Esophagus muscularis mucosa (tissue), 4 donors: Measurements from ENCODE around the gene STX8. TPM values are rescaled to one million over a fixed set of nuclear protein-coding genes. Genes with fewer than 3 reads are reported as not detected.

ENCODE experiments used
- DNase-seq: peaks from one replicate; pipeline ENCODE4 v3.0.0-alpha.2; 2017; ENCODE audit errors: extremely low spot score
- H3K27ac ChIP-seq, 4 donors: fragments of 200-600 bp; sonication (generic); replicated peaks in 1 of 4; 1 replicate in 3 of 4; 2 replicates in 1 of 4; pipeline ENCODE4 v1.5.1; 2016 to 2019; ENCODE audit warnings: mild to moderate bottlenecking in 1 of 4
- H3K27me3 ChIP-seq, 4 donors: fragments of 200-600 bp; sonication (generic); one replicate each; pipeline versions ENCODE4 v1.5.1 to v1.6.0; 2016 to 2019
- H3K36me3 ChIP-seq, 4 donors: fragments of 200-600 bp; sonication (generic); one replicate each; pipeline ENCODE4 v1.5.1; 2016 to 2019
- H3K4me1 ChIP-seq, 4 donors: fragments of 200-600 bp; sonication (generic); one replicate each; pipeline ENCODE4 v1.5.1; 2016 to 2019
- H3K4me3 ChIP-seq, 4 donors: fragments of 200-600 bp; sonication (generic); 1 replicate in 2 of 4; 2 replicates in 2 of 4; pipeline ENCODE4 v1.5.1; 2016 to 2019; ENCODE audit warnings: mild to moderate bottlenecking in 4 of 4, moderate library complexity in 1 of 4
- H3K9me3 ChIP-seq, 4 donors: fragments of 200-600 bp; sonication (generic); 1 replicate in 3 of 4; 2 replicates in 1 of 4; pipeline ENCODE4 v1.5.1; 2016 to 2019
- CTCF ChIP-seq, 3 experiments: fragments of 200-600 bp in 2 of 3; fragments of 450-650 bp in 1 of 3; sonication (generic) in 2 of 3; IDR thresholded peaks; one replicate each; pipeline ENCODE4 v1.5.1; 2017 to 2019; ENCODE audit warnings: antibody characterized with exemption in 3 of 3, mild to moderate bottlenecking in 2 of 3, moderate library complexity in 1 of 3
- EP300 ChIP-seq: sonication (generic); formaldehyde crosslinking; IDR thresholded peaks from one replicate; pipeline ENCODE4 v1.6.1; 2017; ENCODE audit warnings: antibody characterized with exemption
- POLR2A ChIP-seq: fragments of 450-650 bp; IDR thresholded peaks from one replicate; pipeline ENCODE4 v1.6.1; 2017; ENCODE audit warnings: antibody characterized with exemption, moderate library complexity, mild to moderate bottlenecking, low read depth
- POLR2AphosphoS5 ChIP-seq, 2 donors: sonication (generic); formaldehyde crosslinking; IDR thresholded peaks; one replicate each; pipeline ENCODE4 v1.6.1; 2017; ENCODE audit warnings: antibody characterized with exemption in 2 of 2
- WGBS: methylation state at CpG from one replicate; pipeline ENCODE4 v1.1.5; 2018; 5-methylcytosine and 5-hydroxymethylcytosine counted together
- intact Hi-C: fragments of 100-400 bp; cut with DNase I; formaldehyde crosslinking; loops from one replicate; pipeline ENCODE4 v1.15.1; 2023
- total RNA-seq, 4 donors: library from RNA; depleted of rRNA; stranded (reverse); fragments of >200 nt; gene quantifications; one replicate each; pipeline versions ENCODE4 v1.1.0 to v1.2.1, GENCODE V29; 2016

STX8 gene
- total RNA-seq, 4 donors from 2014 or later = 83.9 to 104 (median 94.5) TPM

- WGBS = 98% methylated on average over 4 of the region's 4 CpGs
- intact Hi-C loops = no loop called here
Measured at GRCh38 chr17:9533441-9533840, 42.2 kb downstream of the STX8 start.

GRCh38 chr17:9532715-9533114 is 42.9 kb downstream of the STX8 start:
- no peak for DNase-seq
- Histone ChIP-seq H3K4me1 (peaks cover 0 to 7% (median 3%) of the 10 kb centered on the region in 4 donors), H3K36me3 (no peaks in the 10 kb centered on the region), H3K27ac (no peak overlapping the region), H3K27me3 (no peaks in the 10 kb centered on the region), H3K4me3 (no peak overlapping the region), H3K9me3 (no peaks in the 10 kb centered on the region)
- WGBS = 94% methylated on average over 3 of the region's 3 CpGs
- intact Hi-C loops = no loop called here
- no peak for TF ChIP-seq POLR2A
- TF ChIP-seq CTCF (IDR thresholded peaks at IDR 0.05) = no peak
- no peak for TF ChIP-seq EP300
- no peak for TF ChIP-seq POLR2AphosphoS5 (IDR thresholded peaks at IDR 0.05)

More at GRCh38 chr17:9533441-9533840, 42.2 kb downstream of the STX8 start:
- Histone ChIP-seq H3K36me3 (no peaks in the 10 kb centered on the region), H3K27me3 (no peaks in the 10 kb centered on the region), H3K27ac (no peak overlapping the region), H3K9me3 (no peaks in the 10 kb centered on the region), H3K4me3 (no peak overlapping the region), H3K4me1 (peaks cover 0 to 7% (median 3%) of the 10 kb centered on the region in 4 donors)
- DNase-seq = no peak
- TF ChIP-seq POLR2A (no peak), POLR2AphosphoS5 (IDR thresholded peaks at IDR 0.05) (no peak), CTCF (IDR thresholded peaks at IDR 0.05) (no peak), EP300 (no peak)

- Histone ChIP-seq H3K27me3 (no peaks in the 10 kb centered on the region), H3K27ac (no peak overlapping the region), H3K4me1 (peaks cover 0 to under 1% (median 0%) of the 10 kb centered on the region in 4 donors), H3K36me3 (no peaks in the 10 kb centered on the region), H3K4me3 (no peak overlapping the region), H3K9me3 (no peaks in the 10 kb centered on the region)
- DNase-seq = no peak
- no peak for TF ChIP-seq POLR2A
- TF ChIP-seq CTCF (IDR thresholded peaks at IDR 0.05) = no peak
- no peak for TF ChIP-seq EP300
- TF ChIP-seq POLR2AphosphoS5 (IDR thresholded peaks at IDR 0.05) = no peak
- WGBS = 72% methylated on average over 2 of the region's 2 CpGs
- intact Hi-C loops = no loop called here
Measured at GRCh38 chr17:9531034-9531433, 44.6 kb downstream of the STX8 start.

- intact Hi-C loops = loop anchor here (10.0 kb wide), 1 partner anchor 234 kb away; no protein-coding TSS in a partner anchor
- WGBS = 77% methylated on average over 4 of the region's 5 CpGs
- Histone ChIP-seq H3K4me1 (no peaks in the 10 kb centered on the region), H3K4me3 (no peak overlapping the region), H3K9me3 (no peaks in the 10 kb centered on the region), H3K27me3 (no peaks in the 10 kb centered on the region), H3K27ac (no peak overlapping the region), H3K36me3 (no peaks in the 10 kb centered on the region)
- TF ChIP-seq POLR2A (no peak), EP300 (no peak), CTCF (IDR thresholded peaks at IDR 0.05) (peak; percentile 41 to 51 (median 42))
- DNase-seq = no peak
Measured at GRCh38 chr17:9529033-9529700, 46.5 kb downstream of the STX8 start.
